ENCODE data around the gene VILL. TPM values are rescaled to one million over a fixed set of nuclear protein-coding genes. Genes with fewer than 3 reads are reported as not detected.

Gene VILL
- total and polyA plus RNA-seq, 4 donors = 0.88 to 3.5 (median 1.6) TPM

DNA sequence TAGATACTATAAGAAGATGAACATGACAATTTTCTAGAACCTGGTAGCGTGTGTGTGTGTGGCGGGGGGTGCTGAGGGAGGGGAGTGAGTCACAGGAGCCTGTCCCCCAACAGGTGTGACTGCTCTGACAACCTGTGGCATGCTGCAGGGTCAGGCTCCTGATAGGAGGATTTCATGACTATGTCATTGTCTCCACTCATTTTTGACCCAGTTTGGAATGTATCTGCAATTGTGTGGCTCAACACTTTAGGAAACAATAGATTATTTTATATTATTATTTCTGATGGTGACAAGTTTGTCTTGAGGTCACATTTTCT, 9.3 kb upstream of the VILL start:
- Histone ChIP-seq H3K36me3 (ENCODE audit: control insufficient read depth in 4 of 4, insufficient read depth in 3 of 4, low read depth in 1 of 4, low read length in 3 of 4) (peaks cover 0 to 11% (median 3%) of the 10 kb centered on the region in 4 donors), H3K9me3 (ENCODE audit: control insufficient read depth in 4 of 4, low read length in 3 of 4) (no peaks in the 10 kb centered on the region), H3K9ac (ENCODE audit: low read depth in 1 of 2, low read length in 2 of 2) (no peak overlapping the region), H3K4me3 (ENCODE audit: low read depth in 1 of 3, low read length in 3 of 3) (no peak overlapping the region), H3K27me3 (ENCODE audit: control insufficient read depth in 4 of 4, insufficient read depth in 4 of 4, low read length in 3 of 4) (no peaks in the 10 kb centered on the region), H3K4me1 (ENCODE audit: control insufficient read depth in 4 of 4, insufficient read depth in 4 of 4, low read length in 3 of 4) (peaks cover 4 to 19% (median 12%) of the 10 kb centered on the region in 4 donors), H3K27ac (ENCODE audit: low read depth in 1 of 2, low read length in 2 of 2) (no peak overlapping the region)
- TF ChIP-seq FOXA2 (IDR thresholded peaks at IDR 0.05) (no peak), MAX (IDR thresholded peaks at IDR 0.05) (no peak), RAD21 (IDR thresholded peaks at IDR 0.05) (no peak), RXRA (IDR thresholded peaks at IDR 0.05) (no peak), TAF1 (conservative IDR thresholded peaks at IDR 0.05) (no peak), JUND (IDR thresholded peaks at IDR 0.05) (no peak), EGR1 (IDR thresholded peaks at IDR 0.05; ENCODE audit: low read depth in 2 of 2) (no peak), YY1 (IDR thresholded peaks at IDR 0.05) (no peak), HNF4G (IDR thresholded peaks at IDR 0.05) (no peak), CTCF (IDR thresholded peaks at IDR 0.05; ENCODE audit: low read depth, low read length, missing input control) (no peak), HNF4A (conservative IDR thresholded peaks at IDR 0.05) (no peak), FOXA1 (IDR thresholded peaks at IDR 0.05) (no peak), NR2F2 (IDR thresholded peaks at IDR 0.05) (no peak), ATF3 (IDR thresholded peaks at IDR 0.05) (no peak), SP1 (IDR thresholded peaks at IDR 0.05) (no peak), GABPA (IDR thresholded peaks at IDR 0.05 in 1 of 2, conservative IDR thresholded peaks at IDR 0.05 in 1 of 2) (no peak)
- TF ChIP-seq, protein P1, sequence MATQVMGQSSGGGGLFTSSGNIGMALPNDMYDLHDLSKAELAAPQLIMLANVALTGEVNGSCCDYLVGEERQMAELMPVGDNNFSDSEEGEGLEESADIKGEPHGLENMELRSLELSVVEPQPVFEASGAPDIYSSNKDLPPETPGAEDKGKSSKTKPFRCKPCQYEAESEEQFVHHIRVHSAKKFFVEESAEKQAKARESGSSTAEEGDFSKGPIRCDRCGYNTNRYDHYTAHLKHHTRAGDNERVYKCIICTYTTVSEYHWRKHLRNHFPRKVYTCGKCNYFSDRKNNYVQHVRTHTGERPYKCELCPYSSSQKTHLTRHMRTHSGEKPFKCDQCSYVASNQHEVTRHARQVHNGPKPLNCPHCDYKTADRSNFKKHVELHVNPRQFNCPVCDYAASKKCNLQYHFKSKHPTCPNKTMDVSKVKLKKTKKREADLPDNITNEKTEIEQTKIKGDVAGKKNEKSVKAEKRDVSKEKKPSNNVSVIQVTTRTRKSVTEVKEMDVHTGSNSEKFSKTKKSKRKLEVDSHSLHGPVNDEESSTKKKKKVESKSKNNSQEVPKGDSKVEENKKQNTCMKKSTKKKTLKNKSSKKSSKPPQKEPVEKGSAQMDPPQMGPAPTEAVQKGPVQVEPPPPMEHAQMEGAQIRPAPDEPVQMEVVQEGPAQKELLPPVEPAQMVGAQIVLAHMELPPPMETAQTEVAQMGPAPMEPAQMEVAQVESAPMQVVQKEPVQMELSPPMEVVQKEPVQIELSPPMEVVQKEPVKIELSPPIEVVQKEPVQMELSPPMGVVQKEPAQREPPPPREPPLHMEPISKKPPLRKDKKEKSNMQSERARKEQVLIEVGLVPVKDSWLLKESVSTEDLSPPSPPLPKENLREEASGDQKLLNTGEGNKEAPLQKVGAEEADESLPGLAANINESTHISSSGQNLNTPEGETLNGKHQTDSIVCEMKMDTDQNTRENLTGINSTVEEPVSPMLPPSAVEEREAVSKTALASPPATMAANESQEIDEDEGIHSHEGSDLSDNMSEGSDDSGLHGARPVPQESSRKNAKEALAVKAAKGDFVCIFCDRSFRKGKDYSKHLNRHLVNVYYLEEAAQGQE (IDR thresholded peaks at IDR 0.05) = no peak
- TF ChIP-seq, protein P2, sequence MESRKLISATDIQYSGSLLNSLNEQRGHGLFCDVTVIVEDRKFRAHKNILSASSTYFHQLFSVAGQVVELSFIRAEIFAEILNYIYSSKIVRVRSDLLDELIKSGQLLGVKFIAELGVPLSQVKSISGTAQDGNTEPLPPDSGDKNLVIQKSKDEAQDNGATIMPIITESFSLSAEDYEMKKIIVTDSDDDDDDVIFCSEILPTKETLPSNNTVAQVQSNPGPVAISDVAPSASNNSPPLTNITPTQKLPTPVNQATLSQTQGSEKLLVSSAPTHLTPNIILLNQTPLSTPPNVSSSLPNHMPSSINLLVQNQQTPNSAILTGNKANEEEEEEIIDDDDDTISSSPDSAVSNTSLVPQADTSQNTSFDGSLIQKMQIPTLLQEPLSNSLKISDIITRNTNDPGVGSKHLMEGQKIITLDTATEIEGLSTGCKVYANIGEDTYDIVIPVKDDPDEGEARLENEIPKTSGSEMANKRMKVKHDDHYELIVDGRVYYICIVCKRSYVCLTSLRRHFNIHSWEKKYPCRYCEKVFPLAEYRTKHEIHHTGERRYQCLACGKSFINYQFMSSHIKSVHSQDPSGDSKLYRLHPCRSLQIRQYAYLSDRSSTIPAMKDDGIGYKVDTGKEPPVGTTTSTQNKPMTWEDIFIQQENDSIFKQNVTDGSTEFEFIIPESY (IDR thresholded peaks at IDR 0.05) = no peak
- 98% methylated on average over 2 of the region's 2 CpGs for WGBS
- DNase-seq (ENCODE audit: low spot score) = no peak

Data from liver (tissue), 9 donors.